ENCODE data around the gene CCDC183. TPM values are rescaled to one million over a fixed set of nuclear protein-coding genes. Genes with fewer than 3 reads are reported as not detected.
"Not testable (repeated sequence)": the region's sequence is repeated elsewhere in the genome, so short reads cannot be mapped to it uniquely, and the experiment has no call there.

CCDC183 gene
- total RNA-seq, 1 donor from 2014 or later = 1.2 TPM

DNA sequence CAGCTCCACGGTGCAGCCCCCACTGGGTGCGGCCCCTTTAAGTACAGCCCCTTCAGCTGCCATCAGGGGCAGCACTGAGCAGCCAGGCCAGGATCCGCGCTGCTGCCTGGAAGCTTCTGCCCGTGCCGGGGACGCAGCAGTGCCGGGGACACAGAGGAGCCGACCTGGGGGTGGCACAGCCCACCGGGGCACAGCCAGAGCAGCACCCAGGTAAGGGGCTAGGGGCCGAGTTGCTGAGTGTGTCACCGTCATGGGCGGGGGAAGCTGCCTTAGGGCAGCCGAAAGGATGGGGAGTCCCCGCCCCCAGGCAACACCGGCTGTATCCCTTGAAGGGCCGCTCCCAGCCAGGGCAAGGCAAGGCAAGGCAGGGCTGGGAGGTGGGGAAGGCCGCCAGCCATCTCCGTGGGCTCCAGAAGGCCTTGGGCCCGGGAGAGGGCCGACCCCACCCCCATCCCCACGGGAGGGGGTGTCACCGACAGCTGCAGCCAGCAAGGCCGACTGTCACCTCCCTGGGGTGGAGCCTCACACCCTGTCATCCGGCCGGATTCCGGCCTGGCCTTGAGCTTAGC, 46.3 kb downstream of the CCDC183 start, which contains the start of gene AJM1:
AJM1 (plus strand) TSS at position 99 of the 569 bp plus-strand sequence. CDS start 1,937 bp downstream, outside the sequence.
- H3K27me3 Mint-ChIP-seq (ENCODE audit: unreplicated experiment); H3K4me3 Mint-ChIP-seq (ENCODE audit: unreplicated experiment); H3K36me3 Mint-ChIP-seq (ENCODE audit: low read depth, unreplicated experiment); H3K9me3 Mint-ChIP-seq (ENCODE audit: unreplicated experiment); H3K27ac Mint-ChIP-seq (ENCODE audit: unreplicated experiment); H3K4me1 Mint-ChIP-seq (ENCODE audit: unreplicated experiment): not testable (repeated sequence)
- DNase-seq (ENCODE audit: low spot score) = peak; percentile 88
- TF ChIP-seq, protein P1, sequence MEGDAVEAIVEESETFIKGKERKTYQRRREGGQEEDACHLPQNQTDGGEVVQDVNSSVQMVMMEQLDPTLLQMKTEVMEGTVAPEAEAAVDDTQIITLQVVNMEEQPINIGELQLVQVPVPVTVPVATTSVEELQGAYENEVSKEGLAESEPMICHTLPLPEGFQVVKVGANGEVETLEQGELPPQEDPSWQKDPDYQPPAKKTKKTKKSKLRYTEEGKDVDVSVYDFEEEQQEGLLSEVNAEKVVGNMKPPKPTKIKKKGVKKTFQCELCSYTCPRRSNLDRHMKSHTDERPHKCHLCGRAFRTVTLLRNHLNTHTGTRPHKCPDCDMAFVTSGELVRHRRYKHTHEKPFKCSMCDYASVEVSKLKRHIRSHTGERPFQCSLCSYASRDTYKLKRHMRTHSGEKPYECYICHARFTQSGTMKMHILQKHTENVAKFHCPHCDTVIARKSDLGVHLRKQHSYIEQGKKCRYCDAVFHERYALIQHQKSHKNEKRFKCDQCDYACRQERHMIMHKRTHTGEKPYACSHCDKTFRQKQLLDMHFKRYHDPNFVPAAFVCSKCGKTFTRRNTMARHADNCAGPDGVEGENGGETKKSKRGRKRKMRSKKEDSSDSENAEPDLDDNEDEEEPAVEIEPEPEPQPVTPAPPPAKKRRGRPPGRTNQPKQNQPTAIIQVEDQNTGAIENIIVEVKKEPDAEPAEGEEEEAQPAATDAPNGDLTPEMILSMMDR (IDR thresholded peaks at IDR 0.05; ENCODE audit: unreplicated experiment) = peak; percentile 88

DNA sequence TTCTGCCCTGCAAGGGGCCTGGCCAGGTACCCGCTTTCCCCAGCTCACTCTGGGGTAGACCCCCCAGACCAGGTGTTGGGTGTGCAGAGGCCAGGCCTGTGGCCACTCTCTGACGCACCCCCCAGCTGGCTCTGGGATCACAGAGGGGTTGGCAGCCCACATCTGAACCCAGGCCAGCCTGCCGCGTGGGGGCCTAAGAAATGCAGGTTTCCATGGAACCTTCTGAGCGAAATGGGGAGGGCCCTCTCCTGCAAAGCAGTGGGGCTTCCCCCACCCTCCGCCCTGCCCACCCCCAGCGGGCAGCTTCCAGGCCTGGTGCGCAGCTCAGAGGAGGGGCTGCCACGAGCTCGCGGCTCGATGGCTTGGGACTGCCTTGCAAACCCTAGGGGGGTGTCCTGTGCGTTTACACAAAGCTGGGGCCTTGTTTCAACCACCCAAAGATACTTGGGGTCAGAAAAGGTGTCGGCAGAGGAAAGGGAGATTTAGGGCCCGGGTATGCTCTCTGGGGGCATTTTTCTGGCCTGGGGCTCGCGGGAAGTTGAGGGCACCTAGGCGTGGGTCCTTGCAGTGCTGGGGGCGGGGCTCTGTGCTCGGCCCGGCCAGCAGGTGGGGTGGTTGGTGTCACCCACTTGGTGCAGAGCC, 47.1 kb downstream of the CCDC183 start:
- peak overlapping the region; percentile 47 for H3K4me3 Mint-ChIP-seq (ENCODE audit: unreplicated experiment)
- not testable (repeated sequence) for H3K4me1 Mint-ChIP-seq (ENCODE audit: unreplicated experiment); H3K9me3 Mint-ChIP-seq (ENCODE audit: unreplicated experiment); H3K27me3 Mint-ChIP-seq (ENCODE audit: unreplicated experiment); DNase-seq (ENCODE audit: low spot score); H3K36me3 Mint-ChIP-seq (ENCODE audit: low read depth, unreplicated experiment); H3K27ac Mint-ChIP-seq (ENCODE audit: unreplicated experiment)

DNA sequence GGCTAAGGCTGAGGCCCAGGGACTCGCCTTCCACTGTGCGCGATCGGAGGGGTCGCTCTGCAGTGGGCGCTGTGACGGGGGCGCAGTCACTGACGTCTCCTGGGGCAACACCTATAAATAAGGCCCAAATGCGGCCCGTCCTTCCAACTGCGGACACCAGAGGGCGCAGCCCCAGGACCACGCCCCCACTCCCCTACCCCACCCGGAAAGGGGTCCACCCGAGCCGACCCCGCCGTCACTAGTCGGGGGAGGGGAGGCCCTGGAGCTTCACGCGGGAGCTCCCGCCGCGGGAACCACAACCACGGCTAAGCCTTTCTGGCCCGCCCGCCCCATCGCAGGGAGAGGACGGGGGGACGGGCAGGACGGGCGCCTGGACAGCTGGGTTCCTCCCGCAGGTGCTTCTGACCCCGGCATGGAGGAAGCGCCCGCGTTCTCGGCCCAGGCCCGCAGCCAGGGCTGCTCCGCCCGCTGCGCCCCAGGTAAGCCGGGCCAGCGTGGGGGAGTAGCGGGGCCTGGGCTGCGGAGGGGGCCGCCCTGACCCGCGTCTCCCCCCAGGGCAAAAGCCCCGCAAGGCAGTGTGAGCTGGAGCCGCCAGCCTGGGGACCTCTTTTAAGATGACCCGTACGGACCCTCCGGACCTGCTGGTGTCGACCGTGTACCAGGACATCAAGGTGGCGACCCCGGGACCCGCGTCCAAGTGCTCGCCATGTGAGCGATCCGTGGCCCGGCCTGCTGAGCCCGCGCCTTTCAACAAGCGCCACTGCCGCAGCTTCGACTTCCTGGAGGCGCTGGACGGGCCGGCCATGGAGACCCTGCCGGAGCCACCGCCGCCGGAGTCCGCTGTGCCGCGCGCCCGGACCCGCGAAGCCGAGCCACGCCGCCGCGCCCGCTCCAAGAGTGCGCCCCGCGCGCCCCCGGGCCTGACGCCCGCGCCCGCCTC, 47.9 kb downstream of the CCDC183 start:
- H3K27me3 Mint-ChIP-seq (ENCODE audit: unreplicated experiment); H3K9me3 Mint-ChIP-seq (ENCODE audit: unreplicated experiment); H3K4me3 Mint-ChIP-seq (ENCODE audit: unreplicated experiment); H3K4me1 Mint-ChIP-seq (ENCODE audit: unreplicated experiment); H3K27ac Mint-ChIP-seq (ENCODE audit: unreplicated experiment); H3K36me3 Mint-ChIP-seq (ENCODE audit: low read depth, unreplicated experiment): not testable (repeated sequence)
- TF ChIP-seq, protein P1 (IDR thresholded peaks at IDR 0.05; ENCODE audit: unreplicated experiment) = peak; percentile 80
- DNase-seq (ENCODE audit: low spot score) = peak; percentile 68

DNA sequence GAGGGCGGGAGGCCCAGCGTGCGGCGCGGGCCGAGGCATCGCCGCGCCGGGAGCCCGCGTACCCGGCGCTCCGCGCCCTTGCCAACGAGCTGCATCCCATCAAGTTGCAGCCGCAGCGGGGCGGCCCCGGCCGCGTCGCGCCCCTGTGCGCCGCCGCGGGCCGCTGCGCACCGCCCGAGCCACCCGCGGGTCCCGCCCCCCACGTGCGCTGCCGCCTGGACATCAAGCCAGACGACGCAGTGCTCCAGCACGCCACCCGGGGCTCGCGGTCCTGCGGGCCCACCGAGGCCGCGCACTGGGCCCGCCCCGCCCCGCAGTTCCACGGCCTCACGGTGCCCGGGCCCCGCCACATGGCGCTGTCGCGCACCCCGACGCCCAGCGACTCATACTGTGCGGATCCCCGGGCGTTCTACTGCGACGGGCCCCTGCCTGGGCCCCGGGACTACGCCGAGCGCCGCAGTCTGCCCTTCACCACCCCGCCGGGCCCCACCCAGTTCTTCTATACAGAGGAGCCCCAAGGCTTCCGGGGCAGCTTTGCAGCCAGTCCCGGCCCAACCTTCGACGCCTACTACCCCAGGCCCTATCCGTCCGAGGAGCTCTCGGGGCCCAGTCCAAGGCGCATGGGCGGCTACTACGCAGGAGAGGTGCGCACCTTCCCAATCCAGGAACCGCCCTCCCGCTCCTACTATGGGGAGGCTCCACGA, 48.8 kb downstream of the CCDC183 start:
- no peak overlapping the region for H3K27ac Mint-ChIP-seq (ENCODE audit: unreplicated experiment)
- no peaks in the 10 kb centered on the region for H3K9me3 Mint-ChIP-seq (ENCODE audit: unreplicated experiment)
- peaks cover 3% of the 10 kb centered on the region for H3K36me3 Mint-ChIP-seq (ENCODE audit: low read depth, unreplicated experiment)
- H3K4me3 Mint-ChIP-seq (ENCODE audit: unreplicated experiment) = no peak overlapping the region
- TF ChIP-seq, protein P1 (IDR thresholded peaks at IDR 0.05; ENCODE audit: unreplicated experiment) = no peak
- H3K4me1 Mint-ChIP-seq (ENCODE audit: unreplicated experiment) = no peaks in the 10 kb centered on the region
- DNase-seq (ENCODE audit: low spot score) = no peak
- peaks cover 8% of the 10 kb centered on the region for H3K27me3 Mint-ChIP-seq (ENCODE audit: unreplicated experiment)

All from endothelial cell (in vitro differentiated cells).